HCT116 (cell line): ENCODE measurements around the gene DNALI1. TPM values are rescaled to one million over a fixed set of nuclear protein-coding genes. Genes with fewer than 3 reads are reported as not detected.

Experiments used
- ATAC-seq: fragments of 200-7000 bp; cut with Tn5 transposase; 2 replicates; pipeline ENCODE4 v1.9.1; 2020; ENCODE audit warnings: mild to moderate bottlenecking, moderate library complexity
- BruUV-seq: library from RNA; stranded (reverse); fragments of 400-500 nt; replicated peaks from 2 replicates; lab custom pipeline; 2021; lab: Mats Ljungman, UMichigan
- CTCF ChIA-PET: fragments of 300-600 bp; sonication (Branson Sonifier 250); formaldehyde crosslinking; loops from one replicate; lab custom pipeline; 2021; ENCODE audit warnings: antibody characterized with exemption; lab: Charles Lee
- POLR2A ChIA-PET: fragments of 300-600, 350-600 bp; sonication (Branson Sonifier 250); formaldehyde crosslinking; loops from one replicate; lab custom pipeline; 2021; ENCODE audit warnings: antibody characterized with exemption; lab: Charles Lee
- RAD21 ChIA-PET, 2 experiments: fragments of 300-600 bp; sonication (Branson Sonifier 250); formaldehyde crosslinking; loops; one replicate each; lab custom pipeline; 2023; ENCODE audit warnings: low total read pairs in 2 of 2; ENCODE audit not compliant: uncharacterized antibody in 2 of 2, unreplicated experiment in 2 of 2, low non-redundant PET in 1 of 2; lab: Charles Lee
- DNase-seq: peaks from one replicate; pipeline ENCODE4 v3.0.0-alpha.2; 2010; ENCODE audit warnings: low read depth, low spot score
- H2AFZ ChIP-seq: fragments of 200-600 bp; shearing (Covaris generic), sonication (generic); 2 replicates; pipeline ENCODE4 v1.6.1; 2017; ENCODE audit warnings: low read depth, mixed run types, mixed read lengths, antibody characterized with exemption, low read length; ENCODE audit not compliant: poor library complexity, severe bottlenecking
- H3K27ac ChIP-seq: 2 replicates; pipeline ENCODE4 v1.5.1; 2012; ENCODE audit warnings: low read depth, low read length
- H3K27me3 ChIP-seq: fragments of 200-600 bp; sonication (generic); 2 replicates; pipeline ENCODE4 v1.6.1; 2016; ENCODE audit warnings: mixed run types, low read length, mixed read lengths; ENCODE audit not compliant: insufficient read depth
- H3K36me3 ChIP-seq, 2 experiments: fragments of 200-500 bp in 1 of 2; fragments of 200-600 bp in 1 of 2; sonication (Bioruptor generic) in 1 of 2; sonication (generic) in 1 of 2; 2 replicates each; pipeline versions ENCODE4 v1.5.1 to v1.6.1; 2014 to 2016; ENCODE audit warnings: low read length in 2 of 2, inconsistent platforms in 1 of 2, mixed read lengths in 1 of 2, mixed run types in 1 of 2; ENCODE audit not compliant: insufficient read depth in 2 of 2, control insufficient read depth in 1 of 2
- H3K4me1 ChIP-seq, 2 experiments: fragments of 200-600 bp in 1 of 2; sonication (generic) in 1 of 2; 2 replicates each; pipeline versions ENCODE4 v1.5.1 to v1.6.1; 2012 to 2017; ENCODE audit warnings: low read length in 2 of 2, inconsistent platforms in 1 of 2, mild to moderate bottlenecking in 1 of 2, mixed read lengths in 1 of 2, mixed run types in 1 of 2, moderate library complexity in 1 of 2; ENCODE audit not compliant: insufficient read depth in 2 of 2, control insufficient read depth in 1 of 2
- H3K4me2 ChIP-seq: fragments of 200-600 bp; sonication (generic); 2 replicates; pipeline ENCODE4 v1.6.1; 2017; ENCODE audit warnings: mixed run types, low read length, mixed read lengths
- H3K4me3 ChIP-seq, 2 experiments: fragments of 200-600 bp in 1 of 2; sonication (generic) in 1 of 2; replicated peaks in 1 of 2; 2 replicates each; pipeline ENCODE4 v1.5.1; 2011 to 2016; ENCODE audit warnings: low read length in 2 of 2, control low read depth in 1 of 2, low read depth in 1 of 2, mild to moderate bottlenecking in 1 of 2, mixed read lengths in 1 of 2, mixed run types in 1 of 2
- H3K79me2 ChIP-seq: fragments of 200-600 bp; sonication (generic); 2 replicates; pipeline ENCODE4 v1.6.1; 2017; ENCODE audit warnings: mild to moderate bottlenecking, mixed run types, low read length, moderate library complexity, mixed read lengths; ENCODE audit not compliant: insufficient read depth
- H3K9ac ChIP-seq: fragments of 200-600 bp; sonication (generic); 2 replicates; pipeline ENCODE4 v1.6.1; 2016; ENCODE audit warnings: low read length, mixed read lengths
- H3K9me2 ChIP-seq: fragments of 200-600 bp; sonication (generic), shearing (Covaris generic); 2 replicates; pipeline ENCODE4 v1.6.1; 2017; ENCODE audit warnings: mixed run types, mild to moderate bottlenecking, moderate library complexity; ENCODE audit not compliant: insufficient read depth
- H3K9me3 ChIP-seq, 2 experiments: fragments of 200-500 bp in 1 of 2; fragments of 200-600 bp in 1 of 2; sonication (Bioruptor generic) in 1 of 2; sonication (generic) in 1 of 2; 2 replicates each; pipeline ENCODE4 v1.6.1; 2014 to 2017; ENCODE audit warnings: low read length in 2 of 2, mixed read lengths in 2 of 2, inconsistent platforms in 1 of 2, low read depth in 1 of 2, mild to moderate bottlenecking in 1 of 2, mixed run types in 1 of 2, moderate library complexity in 1 of 2; ENCODE audit not compliant: control insufficient read depth in 1 of 2, insufficient read depth in 1 of 2
- H4K20me1 ChIP-seq: fragments of 200-600 bp; sonication (generic), shearing (Covaris generic); 2 replicates; pipeline ENCODE4 v1.6.1; 2017; ENCODE audit warnings: mixed run types, mild to moderate bottlenecking, moderate library complexity; ENCODE audit not compliant: insufficient read depth
- CBX3 ChIP-seq: IDR thresholded peaks from 2 replicates; pipeline ENCODE4 v1.6.1; 2012; ENCODE audit warnings: low read depth
- CEBPB ChIP-seq: IDR thresholded peaks from 2 replicates; pipeline ENCODE4 v1.6.1; 2012; ENCODE audit warnings: low read depth
- CTCF ChIP-seq, 3 experiments: fragments of 200-600 bp in 1 of 3; sonication (generic) in 1 of 3; IDR thresholded peaks in 2 of 3; conservative IDR thresholded peaks in 1 of 3; 2 replicates each; pipeline ENCODE4 v1.5.1; 2012 to 2017; ENCODE audit warnings: low read depth in 2 of 3, low read length in 2 of 3, antibody characterized with exemption in 1 of 3, borderline replicate concordance in 1 of 3, control low read depth in 1 of 3, mild to moderate bottlenecking in 1 of 3, mixed read lengths in 1 of 3, mixed run types in 1 of 3, moderate library complexity in 1 of 3; ENCODE audit not compliant: insufficient read depth in 1 of 3
- EGR1 ChIP-seq: IDR thresholded peaks from 2 replicates; pipeline ENCODE4 v1.6.1; 2012; ENCODE audit warnings: low read depth
- ELF1 ChIP-seq: IDR thresholded peaks from 2 replicates; pipeline ENCODE4 v1.6.1; 2012; ENCODE audit warnings: low read depth, borderline replicate concordance
- EZH2 ChIP-seq: fragments of 200-600 bp; sonication (generic); IDR thresholded peaks from 2 replicates; pipeline ENCODE4 v1.6.1; 2017; ENCODE audit warnings: antibody characterized with exemption, mixed run types
- EZH2phosphoT487 ChIP-seq: fragments of 200-600 bp; IDR thresholded peaks from 2 replicates; pipeline ENCODE4 v1.6.1; 2018; ENCODE audit warnings: antibody characterized with exemption, borderline replicate concordance
- FOSL1 ChIP-seq: IDR thresholded peaks from 2 replicates; pipeline ENCODE4 v1.6.1; 2012; ENCODE audit warnings: low read depth
- JUND ChIP-seq: IDR thresholded peaks from 2 replicates; pipeline ENCODE4 v1.6.1; 2012
- POLR2AphosphoS5 ChIP-seq: IDR thresholded peaks from 2 replicates; pipeline ENCODE4 v1.6.1; 2011; ENCODE audit warnings: mild to moderate bottlenecking, low read depth, low read length, moderate library complexity
- SP1 ChIP-seq: IDR thresholded peaks from 2 replicates; pipeline ENCODE4 v1.6.1; 2012; ENCODE audit warnings: low read depth
- TCF7L2 ChIP-seq: IDR thresholded peaks from 2 replicates; pipeline ENCODE4 v1.7.0; 2011; ENCODE audit warnings: borderline replicate concordance, inconsistent platforms; ENCODE audit not compliant: insufficient read depth, insufficient read length; ENCODE audit errors: extremely low read depth
- YY1 ChIP-seq: IDR thresholded peaks from 2 replicates; pipeline ENCODE4 v1.6.1; 2011; ENCODE audit warnings: low read length, low read depth, moderate library complexity, mild to moderate bottlenecking; ENCODE audit not compliant: insufficient replicate concordance; ENCODE audit errors: extremely low read depth
- ZFX ChIP-seq: fragments of 450-650 bp; IDR thresholded peaks from 2 replicates; pipeline ENCODE4 v1.6.1; 2017
- ZNF274 ChIP-seq: fragments of 200-500 bp; sonication (Bioruptor generic); IDR thresholded peaks from 2 replicates; pipeline ENCODE4 v1.6.1; 2014; ENCODE audit warnings: mild to moderate bottlenecking, low read depth, low read length, inconsistent platforms
- intact Hi-C: fragments of 100-400 bp; cut with micrococcal nuclease; formaldehyde crosslinking; loops from 2 replicates; pipeline ENCODE4 v1.10.0; 2022
- total RNA-seq: library from RNA; stranded (reverse); gene quantifications from one replicate; pipeline ENCODE4 v1.2.1, GENCODE V29; 2021; ENCODE audit not compliant: unreplicated experiment
- TF ChIP-seq, protein P1 (sequence below): IDR thresholded peaks from 2 replicates; pipeline ENCODE4 v1.6.1; 2012; ENCODE audit warnings: low read depth

DNALI1 gene
- total RNA-seq, 1 experiment from 2014 or later = 0.64 TPM

DNA sequence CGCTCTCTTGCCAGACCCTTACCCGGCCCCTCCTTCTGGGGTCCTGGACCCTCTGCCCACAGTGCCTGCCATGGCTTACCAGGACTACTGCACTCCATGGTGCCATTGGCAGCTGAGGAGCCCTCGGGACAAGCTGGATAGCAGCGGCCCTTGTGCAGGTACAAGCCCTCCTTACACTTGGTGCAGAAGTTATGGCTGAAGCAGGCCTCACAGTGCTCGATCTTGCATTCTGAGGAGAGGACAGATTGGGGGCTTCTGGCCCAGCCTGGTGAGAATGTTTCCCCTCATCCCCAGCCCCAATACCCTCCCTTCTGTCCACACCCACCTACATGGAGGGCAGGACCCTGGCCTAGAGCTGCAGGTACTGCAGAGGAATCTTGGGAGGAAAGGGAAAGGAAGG lies 57.4 kb downstream of the DNALI1 start:
- ChIA-PET CTCF (no interaction called here), RAD21 (no interaction called here)
- ATAC-seq = no peak

More for the DNA sequence above, 57.4 kb downstream of the DNALI1 start:
- no peak for DNase-seq
- H3K9me2 ChIP-seq = no peaks in the 10 kb centered on the region
- no peaks in the 10 kb centered on the region for H3K79me2 ChIP-seq
- TF ChIP-seq, protein P1, sequence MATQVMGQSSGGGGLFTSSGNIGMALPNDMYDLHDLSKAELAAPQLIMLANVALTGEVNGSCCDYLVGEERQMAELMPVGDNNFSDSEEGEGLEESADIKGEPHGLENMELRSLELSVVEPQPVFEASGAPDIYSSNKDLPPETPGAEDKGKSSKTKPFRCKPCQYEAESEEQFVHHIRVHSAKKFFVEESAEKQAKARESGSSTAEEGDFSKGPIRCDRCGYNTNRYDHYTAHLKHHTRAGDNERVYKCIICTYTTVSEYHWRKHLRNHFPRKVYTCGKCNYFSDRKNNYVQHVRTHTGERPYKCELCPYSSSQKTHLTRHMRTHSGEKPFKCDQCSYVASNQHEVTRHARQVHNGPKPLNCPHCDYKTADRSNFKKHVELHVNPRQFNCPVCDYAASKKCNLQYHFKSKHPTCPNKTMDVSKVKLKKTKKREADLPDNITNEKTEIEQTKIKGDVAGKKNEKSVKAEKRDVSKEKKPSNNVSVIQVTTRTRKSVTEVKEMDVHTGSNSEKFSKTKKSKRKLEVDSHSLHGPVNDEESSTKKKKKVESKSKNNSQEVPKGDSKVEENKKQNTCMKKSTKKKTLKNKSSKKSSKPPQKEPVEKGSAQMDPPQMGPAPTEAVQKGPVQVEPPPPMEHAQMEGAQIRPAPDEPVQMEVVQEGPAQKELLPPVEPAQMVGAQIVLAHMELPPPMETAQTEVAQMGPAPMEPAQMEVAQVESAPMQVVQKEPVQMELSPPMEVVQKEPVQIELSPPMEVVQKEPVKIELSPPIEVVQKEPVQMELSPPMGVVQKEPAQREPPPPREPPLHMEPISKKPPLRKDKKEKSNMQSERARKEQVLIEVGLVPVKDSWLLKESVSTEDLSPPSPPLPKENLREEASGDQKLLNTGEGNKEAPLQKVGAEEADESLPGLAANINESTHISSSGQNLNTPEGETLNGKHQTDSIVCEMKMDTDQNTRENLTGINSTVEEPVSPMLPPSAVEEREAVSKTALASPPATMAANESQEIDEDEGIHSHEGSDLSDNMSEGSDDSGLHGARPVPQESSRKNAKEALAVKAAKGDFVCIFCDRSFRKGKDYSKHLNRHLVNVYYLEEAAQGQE = no peak
- TF ChIP-seq POLR2AphosphoS5 = no peak
- no peak for TF ChIP-seq EGR1
- no peak for TF ChIP-seq CEBPB
- no peak for TF ChIP-seq EZH2phosphoT487
- no peak for TF ChIP-seq YY1
- TF ChIP-seq TCF7L2 = no peak
- TF ChIP-seq ELF1 = no peak
- no peak for TF ChIP-seq EZH2
- no peak for TF ChIP-seq SP1
- TF ChIP-seq CTCF (IDR thresholded peaks at IDR 0.05 in 2 of 3, conservative IDR thresholded peaks at IDR 0.05 in 1 of 3; ENCODE audit: borderline replicate concordance in 1 of 3, insufficient read depth in 1 of 3, low read depth in 2 of 3, low read length in 2 of 3) = no peak
- TF ChIP-seq ZFX = no peak
- TF ChIP-seq FOSL1 = no peak
- no peak for TF ChIP-seq CBX3
- no peak for TF ChIP-seq JUND
- no peak for TF ChIP-seq ZNF274
- H3K4me3 ChIP-seq = no peak overlapping the region
- H4K20me1 ChIP-seq = no peaks in the 10 kb centered on the region
- H3K36me3 ChIP-seq = no peaks in the 10 kb centered on the region
- peaks cover 47% of the 10 kb centered on the region for H3K27me3 ChIP-seq
- POLR2A ChIA-PET = no interaction called here
- intact Hi-C loops = no loop called here
- no peaks in the 10 kb centered on the region for H3K9me3 ChIP-seq
- no peak overlapping the region for H3K27ac ChIP-seq
- no peak overlapping the region for H2AFZ ChIP-seq
- no peak overlapping the region for H3K9ac ChIP-seq
- no peaks in the 10 kb centered on the region for H3K4me1 ChIP-seq
- no TSS peak for BruUV-seq
- H3K4me2 ChIP-seq = no peak overlapping the region
